ENCODE measurements around the gene PGAP2.
A peak's percentile ranks its signal among the peaks of the same experiment; 100 is the strongest.
"Not testable (repeated sequence)": the region's sequence is repeated elsewhere in the genome, so short reads cannot be mapped to it uniquely, and the experiment has no call there.

Gene PGAP2

GRCh38 chr11:3807909-3808860 lies at the start of gene PGAP2:
TSS of gene PGAP2 (plus strand) at chr11:3808560. CDS start at chr11:3811260, 2,700 bp downstream.
- peak; percentile 58 for DNase-seq (ENCODE audit: low spot score)

DNA sequence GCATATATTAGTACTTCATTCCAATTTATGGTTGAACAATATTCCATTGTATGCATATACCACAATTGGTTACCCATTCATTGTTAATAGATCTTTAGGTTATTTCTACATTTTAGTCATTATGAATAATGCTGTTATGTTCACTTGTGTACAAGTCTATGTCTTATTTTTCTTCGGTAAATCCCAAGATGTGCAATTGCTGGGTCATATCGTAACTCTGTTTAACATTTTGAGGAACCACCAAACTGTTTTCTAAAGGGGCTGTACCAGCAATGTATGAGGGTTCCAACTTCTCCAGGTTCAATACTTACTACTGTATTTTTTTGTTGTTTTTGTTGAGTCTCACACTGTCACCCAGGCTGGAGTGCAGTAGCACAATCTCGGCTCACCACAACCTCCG lies 44.1 kb upstream of the PGAP2 start:
- no peak for DNase-seq (ENCODE audit: low spot score)

GRCh38 chr11:3766836-3767235 lies 41.5 kb upstream of the PGAP2 start:
- not testable (repeated sequence) for DNase-seq (ENCODE audit: low spot score)

DNA sequence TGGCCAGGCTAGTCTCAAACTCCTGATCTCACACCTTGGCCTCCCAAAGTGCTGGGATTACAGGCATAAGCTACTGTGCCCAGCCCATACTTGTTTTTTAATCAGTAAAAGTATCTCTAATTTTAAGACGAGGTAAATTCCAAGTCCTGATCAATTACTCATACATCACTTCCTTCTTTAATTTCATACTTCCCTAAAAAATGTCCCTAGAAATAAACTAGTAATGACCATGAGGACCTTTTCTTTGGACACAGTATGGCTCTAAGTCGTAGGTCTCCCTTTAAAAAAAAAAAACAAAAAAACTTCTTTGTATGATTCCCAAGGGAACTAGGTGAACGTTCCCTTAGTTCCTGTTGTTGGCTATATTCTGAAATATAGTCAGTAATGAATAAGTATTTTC lies 40.8 kb upstream of the PGAP2 start:
- DNase-seq (ENCODE audit: low spot score): no peak

DNA sequence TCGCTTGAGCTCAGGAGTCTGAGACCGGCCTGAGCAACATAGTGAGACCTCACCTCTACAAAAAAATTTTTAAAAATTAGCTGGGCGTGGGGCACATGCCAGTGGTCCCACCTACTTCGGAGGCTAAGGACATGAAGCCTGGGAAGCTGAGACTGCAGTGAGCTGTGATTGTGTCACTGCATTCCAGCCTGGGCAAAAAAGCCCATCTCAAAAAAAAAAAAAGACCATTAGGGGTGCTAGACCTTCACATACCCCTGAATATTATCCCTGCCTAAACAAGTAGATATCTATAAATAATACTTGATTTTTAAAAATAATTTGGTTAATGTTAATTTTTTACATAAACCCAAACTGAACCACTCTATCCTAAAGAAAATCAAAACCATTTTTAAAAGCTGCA lies 35.2 kb upstream of the PGAP2 start:
- no peak for DNase-seq (ENCODE audit: low spot score)

- DNase-seq (ENCODE audit: low spot score): no peak
Measured at GRCh38 chr11:3775736-3776406, 32.5 kb upstream of the PGAP2 start.

GRCh38 chr11:3781423-3781822 lies 26.9 kb upstream of the PGAP2 start:
- no peak for DNase-seq (ENCODE audit: low spot score)

DNA sequence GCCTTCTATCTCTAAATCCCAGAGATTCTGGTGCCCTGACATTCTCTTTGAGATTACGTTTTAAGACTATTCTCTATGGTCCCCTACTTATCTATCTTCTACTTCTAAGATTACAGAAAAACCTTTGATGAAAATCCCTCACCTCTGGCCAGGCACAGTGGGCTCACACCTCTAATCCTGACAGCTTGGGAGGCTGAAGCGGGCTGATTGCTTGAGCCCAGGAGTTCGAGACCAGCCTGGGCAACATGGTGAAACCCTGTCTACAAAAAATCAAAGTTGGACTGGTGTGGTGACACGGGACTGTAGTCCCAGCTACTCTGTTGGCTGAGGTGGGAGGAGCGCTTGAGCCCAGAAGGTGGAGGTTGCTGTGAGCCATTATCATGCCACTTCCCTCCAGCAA lies 25.4 kb upstream of the PGAP2 start:
- DNase-seq (ENCODE audit: low spot score): no peak

GRCh38 chr11:3783611-3784010 lies 24.7 kb upstream of the PGAP2 start:
- no peak for DNase-seq (ENCODE audit: low spot score)

DNA sequence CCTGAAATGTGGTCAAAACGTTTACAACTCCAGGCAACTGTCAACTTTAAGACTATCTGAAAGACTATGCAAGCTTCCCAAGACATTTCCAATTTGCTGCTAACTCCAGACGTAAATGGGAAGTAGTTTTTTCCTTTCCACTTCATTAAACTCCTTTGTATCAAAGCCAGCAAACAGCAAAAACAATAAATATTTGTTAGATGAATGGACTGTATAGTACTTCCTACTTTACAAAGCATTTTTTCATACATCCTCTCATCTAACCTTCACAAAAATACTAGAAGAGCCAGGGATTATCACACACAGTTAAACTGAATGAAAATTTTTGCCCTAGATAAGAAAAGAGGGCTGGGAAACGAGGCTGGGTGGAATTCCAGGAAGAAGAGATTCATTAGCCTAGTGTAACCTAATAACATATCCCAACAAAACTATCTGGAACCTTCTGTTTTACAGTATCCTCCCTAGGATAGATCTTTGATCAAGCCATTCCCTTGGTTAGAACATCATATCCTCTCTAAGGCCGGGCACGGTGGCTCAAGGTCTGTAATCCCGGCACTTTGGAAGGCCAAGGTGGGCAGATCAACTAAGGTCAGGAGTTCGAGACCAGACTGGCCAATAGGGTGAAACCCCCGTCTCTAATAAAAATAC lies 21.5 kb upstream of the PGAP2 start:
- no peak for DNase-seq (ENCODE audit: low spot score)

- DNase-seq (ENCODE audit: low spot score): not testable (repeated sequence)
Measured at GRCh38 chr11:3794387-3794786, 14.0 kb upstream of the PGAP2 start.

- DNase-seq (ENCODE audit: low spot score): no peak
Measured at GRCh38 chr11:3795131-3796001, 13.0 kb upstream of the PGAP2 start.

DNA sequence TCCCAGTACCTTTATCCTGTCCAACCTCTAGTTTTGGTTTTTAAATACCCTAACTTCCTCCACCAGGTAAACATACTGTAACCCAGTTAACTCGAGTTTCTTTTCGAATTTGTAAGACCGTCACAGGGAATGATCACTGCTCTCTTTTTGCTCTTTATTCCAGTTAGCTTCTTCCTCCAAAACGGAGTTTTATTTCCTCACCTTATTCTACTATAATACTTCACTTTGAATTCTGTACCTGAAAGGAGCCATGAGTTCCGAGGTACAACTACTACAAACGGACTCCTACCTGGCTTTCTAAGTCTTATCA lies 12.4 kb upstream of the PGAP2 start:
- no peak for DNase-seq (ENCODE audit: low spot score)

DNA sequence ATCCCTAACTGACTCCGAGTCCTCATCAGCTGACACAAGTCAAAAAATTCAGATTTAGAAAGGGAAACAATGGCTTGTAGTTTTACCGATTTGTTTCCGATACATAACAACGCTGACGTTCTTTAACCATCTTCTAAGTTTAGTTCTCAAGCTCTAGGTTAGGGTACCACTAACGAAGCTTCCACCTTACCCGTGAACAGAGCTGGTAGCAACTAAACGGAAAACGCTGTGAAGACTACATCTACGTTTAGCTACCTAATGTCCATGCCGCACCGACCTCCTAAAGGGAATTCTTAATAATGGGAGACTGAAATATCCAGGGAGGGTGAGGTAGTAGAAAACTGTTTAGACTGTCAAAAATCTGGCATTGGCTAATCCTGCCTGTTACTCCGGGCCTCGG lies 12.0 kb upstream of the PGAP2 start:
- no peak for DNase-seq (ENCODE audit: low spot score)

- peak; percentile 18 for DNase-seq (ENCODE audit: low spot score)
Measured at GRCh38 chr11:3796801-3797328, 11.5 kb upstream of the PGAP2 start.

GRCh38 chr11:3797329-3798090 lies 10.8 kb upstream of the PGAP2 start, which contains the start of gene NUP98:
TSS of gene NUP98 (minus strand) at chr11:3797554. CDS start at chr11:3782117, 15,437 bp downstream.
- peak; percentile 100 for DNase-seq (ENCODE audit: low spot score)

DNA sequence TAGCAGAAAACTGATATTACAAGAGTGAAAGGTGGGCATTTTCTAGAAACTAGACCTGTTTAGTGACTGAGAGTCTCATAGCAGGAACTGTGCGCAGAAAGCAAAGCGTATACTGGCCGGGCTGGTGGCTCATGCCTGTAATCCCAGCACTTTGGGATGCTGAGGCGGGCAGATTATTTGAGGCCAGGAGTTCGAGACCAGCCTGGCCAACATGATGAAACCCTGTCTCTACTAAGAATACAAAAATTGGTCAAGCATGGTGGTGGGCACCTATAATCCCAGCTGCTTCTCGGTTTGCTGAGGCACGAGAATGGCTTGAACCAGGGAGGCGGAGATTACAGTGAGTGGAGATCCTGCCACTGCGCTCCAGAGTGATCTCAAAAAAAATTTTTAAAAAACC lies 9.2 kb upstream of the PGAP2 start:
- DNase-seq (ENCODE audit: low spot score): no peak

DNA sequence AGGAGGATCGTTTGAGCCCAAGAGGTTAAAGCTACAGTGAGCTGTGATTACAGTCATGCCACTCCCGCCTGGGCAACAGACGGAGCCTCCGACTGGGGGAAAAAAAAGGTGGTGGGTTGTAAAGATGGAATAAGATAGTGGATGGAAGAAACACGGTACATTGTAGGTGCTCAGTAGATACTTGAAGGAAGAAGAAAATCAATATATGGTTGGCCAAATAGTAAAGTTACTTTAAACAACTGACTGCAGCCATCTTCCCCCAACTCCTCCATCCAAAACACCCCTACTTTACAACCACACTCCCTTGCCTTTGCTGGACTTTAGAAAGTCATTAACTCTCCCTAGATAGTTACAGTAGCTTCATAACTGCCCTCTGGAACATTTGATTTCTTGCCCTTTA lies 8.5 kb upstream of the PGAP2 start:
- DNase-seq (ENCODE audit: low spot score): no peak

- no peak for DNase-seq (ENCODE audit: low spot score)
Measured at GRCh38 chr11:3802011-3802790, 6.2 kb upstream of the PGAP2 start.

All from pons (tissue), 1 donor.